OCI-LY7 (cell line): ENCODE measurements around the gene VAMP2.

Experiments
- EZH2phosphoT487 ChIP-seq: fragments of 200-600 bp; sonication (generic); IDR thresholded peaks from 2 replicates; pipeline ENCODE4 v1.6.1; 2018; ENCODE audit warnings: low read depth, borderline replicate concordance, mild to moderate bottlenecking, mixed run types, antibody characterized with exemption, low read length, moderate library complexity, mixed read lengths
- TF ChIP-seq, protein P1 (sequence below): fragments of 200-600 bp; sonication (generic); conservative IDR thresholded peaks from 2 replicates; pipeline ENCODE4 v1.5.1; 2014; ENCODE audit warnings: mild to moderate bottlenecking, antibody characterized with exemption, low read length, moderate library complexity, mixed read lengths

- TF ChIP-seq, protein P1, sequence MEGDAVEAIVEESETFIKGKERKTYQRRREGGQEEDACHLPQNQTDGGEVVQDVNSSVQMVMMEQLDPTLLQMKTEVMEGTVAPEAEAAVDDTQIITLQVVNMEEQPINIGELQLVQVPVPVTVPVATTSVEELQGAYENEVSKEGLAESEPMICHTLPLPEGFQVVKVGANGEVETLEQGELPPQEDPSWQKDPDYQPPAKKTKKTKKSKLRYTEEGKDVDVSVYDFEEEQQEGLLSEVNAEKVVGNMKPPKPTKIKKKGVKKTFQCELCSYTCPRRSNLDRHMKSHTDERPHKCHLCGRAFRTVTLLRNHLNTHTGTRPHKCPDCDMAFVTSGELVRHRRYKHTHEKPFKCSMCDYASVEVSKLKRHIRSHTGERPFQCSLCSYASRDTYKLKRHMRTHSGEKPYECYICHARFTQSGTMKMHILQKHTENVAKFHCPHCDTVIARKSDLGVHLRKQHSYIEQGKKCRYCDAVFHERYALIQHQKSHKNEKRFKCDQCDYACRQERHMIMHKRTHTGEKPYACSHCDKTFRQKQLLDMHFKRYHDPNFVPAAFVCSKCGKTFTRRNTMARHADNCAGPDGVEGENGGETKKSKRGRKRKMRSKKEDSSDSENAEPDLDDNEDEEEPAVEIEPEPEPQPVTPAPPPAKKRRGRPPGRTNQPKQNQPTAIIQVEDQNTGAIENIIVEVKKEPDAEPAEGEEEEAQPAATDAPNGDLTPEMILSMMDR: no peak
- TF ChIP-seq EZH2phosphoT487: no peak
Observed at GRCh38 chr17:8122924-8123694, 39.6 kb downstream of the VAMP2 start.
